Upper lobe of left lung (tissue), 4 donors: ENCODE data around the gene BTG3.

Source experiments
- CTCF ChIP-seq, 6 experiments: fragments of 450-650 bp in 4 of 6; fragments of 200-600 bp in 2 of 6; sonication (generic) in 2 of 6; IDR thresholded peaks; one replicate each; pipeline ENCODE4 v1.5.1; 2016 to 2019; ENCODE audit warnings: antibody characterized with exemption in 6 of 6
- EP300 ChIP-seq, 4 donors: sonication (generic); formaldehyde crosslinking; IDR thresholded peaks; one replicate each; pipeline ENCODE4 v1.5.1; 2017; ENCODE audit warnings: antibody characterized with exemption in 4 of 4, control low read depth in 2 of 4
- POLR2A ChIP-seq, 4 donors: fragments of 450-650 bp; IDR thresholded peaks; one replicate each; pipeline ENCODE4 v1.5.1; 2016 to 2017; ENCODE audit warnings: antibody characterized with exemption in 4 of 4, mild to moderate bottlenecking in 2 of 4
- POLR2AphosphoS5 ChIP-seq, 2 donors: sonication (generic); formaldehyde crosslinking; IDR thresholded peaks; one replicate each; pipeline ENCODE4 v1.5.1; 2017; ENCODE audit warnings: antibody characterized with exemption in 2 of 2

- TF ChIP-seq EP300 (IDR thresholded peaks at IDR 0.05) (peak in 2 of 4 donors; percentile 37 to 77), CTCF (IDR thresholded peaks at IDR 0.05) (peak in 2 of 6 experiments; percentile 9 to 28), POLR2A (IDR thresholded peaks at IDR 0.05) (no peak), POLR2AphosphoS5 (IDR thresholded peaks at IDR 0.05) (peak in 1 of 2 donors; percentile 47)
Observed at GRCh38 chr21:17613242-17613676, 558 bp upstream of the BTG3 start.
